ENCODE data around the gene SCN8A.

The SCN8A gene

DNA sequence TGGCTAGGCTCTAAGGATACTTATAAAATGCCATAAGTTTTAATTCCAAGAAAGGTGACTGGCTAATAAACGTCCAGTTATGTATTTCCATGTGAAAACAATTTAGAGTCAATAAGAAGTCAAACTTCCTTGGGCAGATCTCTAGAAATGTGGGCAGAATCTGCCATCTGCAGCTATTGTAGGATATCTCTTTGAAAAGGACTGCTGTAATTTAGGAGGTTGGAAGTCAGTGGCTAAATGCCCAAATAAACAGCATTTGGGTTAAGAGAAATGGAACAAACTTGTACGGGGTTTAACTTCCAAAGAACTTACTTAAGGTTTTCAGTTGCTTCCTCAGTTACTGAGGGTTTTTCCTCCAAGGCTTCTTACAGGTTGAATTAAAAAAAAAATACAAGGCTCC lies 135.9 kb downstream of the SCN8A start:
- no peak overlapping the region for H3K4me3 ChIP-seq
- DNase-seq (ENCODE audit: low spot score), result no peak
- TF ChIP-seq, protein P1, sequence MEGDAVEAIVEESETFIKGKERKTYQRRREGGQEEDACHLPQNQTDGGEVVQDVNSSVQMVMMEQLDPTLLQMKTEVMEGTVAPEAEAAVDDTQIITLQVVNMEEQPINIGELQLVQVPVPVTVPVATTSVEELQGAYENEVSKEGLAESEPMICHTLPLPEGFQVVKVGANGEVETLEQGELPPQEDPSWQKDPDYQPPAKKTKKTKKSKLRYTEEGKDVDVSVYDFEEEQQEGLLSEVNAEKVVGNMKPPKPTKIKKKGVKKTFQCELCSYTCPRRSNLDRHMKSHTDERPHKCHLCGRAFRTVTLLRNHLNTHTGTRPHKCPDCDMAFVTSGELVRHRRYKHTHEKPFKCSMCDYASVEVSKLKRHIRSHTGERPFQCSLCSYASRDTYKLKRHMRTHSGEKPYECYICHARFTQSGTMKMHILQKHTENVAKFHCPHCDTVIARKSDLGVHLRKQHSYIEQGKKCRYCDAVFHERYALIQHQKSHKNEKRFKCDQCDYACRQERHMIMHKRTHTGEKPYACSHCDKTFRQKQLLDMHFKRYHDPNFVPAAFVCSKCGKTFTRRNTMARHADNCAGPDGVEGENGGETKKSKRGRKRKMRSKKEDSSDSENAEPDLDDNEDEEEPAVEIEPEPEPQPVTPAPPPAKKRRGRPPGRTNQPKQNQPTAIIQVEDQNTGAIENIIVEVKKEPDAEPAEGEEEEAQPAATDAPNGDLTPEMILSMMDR (IDR thresholded peaks at IDR 0.05), result no peak

DNA sequence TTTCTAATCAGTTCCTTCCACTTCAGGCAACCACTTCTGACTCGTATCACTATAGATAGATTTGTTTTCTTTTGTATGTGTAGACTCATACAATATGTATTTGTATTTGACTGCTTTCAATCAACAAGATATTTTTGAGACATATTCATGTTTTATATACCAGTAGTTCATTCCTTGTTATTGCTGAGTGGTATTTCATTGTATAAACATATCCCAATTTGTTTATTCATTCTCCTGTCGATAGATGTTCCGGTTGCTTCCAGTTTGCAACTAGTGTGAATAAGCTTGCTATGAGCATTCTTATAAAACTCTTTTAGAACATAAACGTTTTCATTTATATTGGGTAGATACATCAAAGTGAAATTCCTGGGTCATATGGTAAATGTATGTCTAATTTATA lies 138.3 kb downstream of the SCN8A start:
- DNase-seq (ENCODE audit: low spot score), result no peak
- TF ChIP-seq, protein P1 (IDR thresholded peaks at IDR 0.05), result no peak
- Histone ChIP-seq H3K27ac (no peak overlapping the region), H3K4me3 (no peak overlapping the region)

More for the DNA sequence above, 135.9 kb downstream of the SCN8A start:
- H3K27ac ChIP-seq, result no peak overlapping the region

- no peak overlapping the region for H3K27ac ChIP-seq
- no peak for DNase-seq (ENCODE audit: low spot score)
- TF ChIP-seq, protein P1 (IDR thresholded peaks at IDR 0.05), result no peak
- H3K4me3 ChIP-seq, result no peak overlapping the region
Observed at GRCh38 chr12:51730745-51731144, 139.7 kb downstream of the SCN8A start.

DNA sequence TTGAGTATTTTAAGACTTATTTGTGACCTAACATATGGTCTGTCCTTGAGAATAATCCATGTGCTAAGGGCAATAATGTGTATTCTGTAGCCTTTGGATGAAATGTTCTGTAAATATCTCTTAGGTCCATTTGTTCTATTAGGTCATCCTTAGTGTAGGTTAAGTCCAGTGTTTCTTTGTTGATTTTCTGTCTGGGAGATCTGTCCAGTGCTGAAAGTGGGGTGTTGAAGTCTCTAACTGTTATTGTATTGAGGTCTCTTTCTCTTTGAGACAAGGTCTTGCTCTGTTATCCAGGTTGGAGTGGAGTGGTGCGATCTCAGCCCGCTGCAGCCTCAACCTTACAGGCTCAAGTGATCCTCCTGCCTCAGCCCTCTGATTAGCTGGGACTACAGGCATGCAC lies 149.5 kb downstream of the SCN8A start:
- H3K27ac ChIP-seq, result no peak overlapping the region
- no peak overlapping the region for H3K4me3 ChIP-seq
- DNase-seq (ENCODE audit: low spot score), result no peak
- TF ChIP-seq, protein P1 (IDR thresholded peaks at IDR 0.05), result no peak

GRCh38 chr12:51744235-51744634 lies 153.2 kb downstream of the SCN8A start:
- TF ChIP-seq, protein P1 (IDR thresholded peaks at IDR 0.05), result no peak
- Histone ChIP-seq H3K27ac (no peak overlapping the region), H3K4me3 (no peak overlapping the region)
- no peak for DNase-seq (ENCODE audit: low spot score)

- TF ChIP-seq, protein P1 (IDR thresholded peaks at IDR 0.05), result no peak
- DNase-seq (ENCODE audit: low spot score), result no peak
- Histone ChIP-seq H3K4me3 (no peak overlapping the region), H3K27ac (no peak overlapping the region)
Observed at GRCh38 chr12:51744957-51745356, 153.9 kb downstream of the SCN8A start.

DNA sequence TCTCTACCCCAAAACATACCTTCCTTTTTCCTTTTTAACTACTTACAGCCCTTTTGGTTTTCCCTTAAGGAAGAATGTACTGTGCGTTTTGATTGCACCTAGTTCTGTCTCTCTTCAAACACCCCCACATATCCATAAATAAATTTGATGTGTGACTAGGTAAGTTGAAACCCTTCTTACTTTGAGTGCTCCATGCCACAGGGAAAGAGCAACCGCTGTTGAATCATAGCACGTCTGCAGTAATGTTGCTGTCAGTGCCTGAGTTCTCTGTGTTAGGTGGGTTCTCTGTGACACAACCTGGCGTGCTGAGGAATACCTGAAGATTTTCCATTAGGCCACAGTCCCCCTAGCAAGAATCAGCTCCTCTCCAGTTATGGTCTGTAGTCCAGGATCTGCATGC lies 155.4 kb downstream of the SCN8A start:
- Histone ChIP-seq H3K4me3 (no peak overlapping the region), H3K27ac (no peak overlapping the region)
- no peak for DNase-seq (ENCODE audit: low spot score)
- TF ChIP-seq, protein P1 (IDR thresholded peaks at IDR 0.05), result no peak
